Astrocyte of the hippocampus (primary cell): ENCODE measurements around the gene DUSP22.
"Not testable (repeated sequence)": the region's sequence is repeated elsewhere in the genome, so short reads cannot be mapped to it uniquely, and the experiment has no call there.

Experiments
- DNase-seq: peaks from one replicate; pipeline ENCODE4 v3.0.0; 2011; ENCODE audit warnings: low read depth, low spot score

DUSP22 gene

GRCh38 chr6:364609-365540, 72.6 kb downstream of the DUSP22 start:
- no peak for DNase-seq

GRCh38 chr6:365835-366234, 73.5 kb downstream of the DUSP22 start:
- no peak for DNase-seq

GRCh38 chr6:366389-367297, 74.4 kb downstream of the DUSP22 start:
- no peak for DNase-seq

GRCh38 chr6:367298-367794, 75.1 kb downstream of the DUSP22 start:
- no peak for DNase-seq

- no peak for DNase-seq
Measured at GRCh38 chr6:367891-368630, 75.8 kb downstream of the DUSP22 start.

GRCh38 chr6:369559-370431, 77.5 kb downstream of the DUSP22 start:
- no peak for DNase-seq

- no peak for DNase-seq
Measured at GRCh38 chr6:370555-370954, 78.3 kb downstream of the DUSP22 start.

GRCh38 chr6:371851-372250, 79.6 kb downstream of the DUSP22 start:
- DNase-seq = not testable (repeated sequence)

GRCh38 chr6:372336-372911, 80.1 kb downstream of the DUSP22 start:
- DNase-seq = no peak

GRCh38 chr6:373031-373430, 80.7 kb downstream of the DUSP22 start:
- no peak for DNase-seq

GRCh38 chr6:373773-374724, 81.8 kb downstream of the DUSP22 start:
- peak; percentile 8 for DNase-seq

GRCh38 chr6:374956-375355, 82.7 kb downstream of the DUSP22 start:
- no peak for DNase-seq

- no peak for DNase-seq
Measured at GRCh38 chr6:376827-377640, 84.7 kb downstream of the DUSP22 start.

GRCh38 chr6:377641-378020, 85.3 kb downstream of the DUSP22 start:
- DNase-seq = not testable (repeated sequence)

- no peak for DNase-seq
Measured at GRCh38 chr6:378090-378957, 86.0 kb downstream of the DUSP22 start.

- no peak for DNase-seq
Measured at GRCh38 chr6:378958-379409, 86.7 kb downstream of the DUSP22 start.
